Loucy (cell line): ENCODE data around the gene FAM186B.
A peak's percentile ranks its signal among the peaks of the same experiment; 100 is the strongest.

ENCODE experiments used
- H2AFZ ChIP-seq: fragments of 200-600 bp; sonication (generic); 2 replicates; pipeline ENCODE4 v1.6.0; 2016; ENCODE audit warnings: antibody characterized with exemption, mild to moderate bottlenecking, low read length, moderate library complexity
- H3F3A ChIP-seq: fragments of 200-600 bp; 2 replicates; pipeline ENCODE4 v1.6.0; 2016; ENCODE audit warnings: antibody characterized with exemption, low read depth, mild to moderate bottlenecking
- H3K27me3 ChIP-seq: fragments of 200-600 bp; sonication (generic); 2 replicates; pipeline ENCODE4 v1.6.1; 2014; ENCODE audit warnings: low read length, mild to moderate bottlenecking; ENCODE audit not compliant: insufficient read depth, poor library complexity, severe bottlenecking
- H3K36me3 ChIP-seq: fragments of 200-600 bp; sonication (generic); 2 replicates; pipeline ENCODE4 v1.6.1; 2016; ENCODE audit warnings: low read length; ENCODE audit not compliant: insufficient read depth
- H3K4me1 ChIP-seq: fragments of 200-600 bp; sonication (generic); 2 replicates; pipeline ENCODE4 v1.5.1; 2014; ENCODE audit warnings: low read length, mild to moderate bottlenecking; ENCODE audit not compliant: insufficient read depth, poor library complexity, severe bottlenecking
- H3K4me2 ChIP-seq: fragments of 200-600 bp; sonication (generic); 2 replicates; pipeline ENCODE4 v1.6.0; 2014; ENCODE audit warnings: antibody characterized with exemption, low read length, low read depth, mild to moderate bottlenecking; ENCODE audit not compliant: poor library complexity, severe bottlenecking
- H3K4me3 ChIP-seq: fragments of 200-600 bp; sonication (generic); 2 replicates; pipeline ENCODE4 v1.5.1; 2014; ENCODE audit warnings: low read length, mild to moderate bottlenecking, mixed read lengths; ENCODE audit not compliant: poor library complexity, severe bottlenecking
- H3K79me2 ChIP-seq: fragments of 200-600 bp; sonication (generic); 2 replicates; pipeline ENCODE4 v1.6.1; 2014; ENCODE audit warnings: low read length; ENCODE audit not compliant: insufficient read depth
- H3K9ac ChIP-seq: fragments of 200-600 bp; sonication (generic); 2 replicates; pipeline ENCODE4 v1.6.0; 2014; ENCODE audit warnings: mild to moderate bottlenecking, low read depth, low read length, moderate library complexity; ENCODE audit not compliant: poor library complexity, severe bottlenecking
- H3K9me2 ChIP-seq: fragments of 200-600 bp; sonication (generic); replicated peaks from 2 replicates; pipeline ENCODE4 v1.6.1; 2016; ENCODE audit warnings: low read depth, low read length, mixed read lengths
- H3K9me3 ChIP-seq: fragments of 200-600 bp; sonication (generic); 2 replicates; pipeline ENCODE4 v1.6.1; 2014; ENCODE audit warnings: mild to moderate bottlenecking, antibody characterized with exemption, low read length, low read depth; ENCODE audit not compliant: insufficient read depth
- H4K20me1 ChIP-seq: fragments of 200-600 bp; sonication (generic); 2 replicates; pipeline ENCODE4 v1.6.0; 2014; ENCODE audit warnings: antibody characterized with exemption, low read length, mild to moderate bottlenecking; ENCODE audit not compliant: insufficient read depth, poor library complexity, severe bottlenecking
- EZH2phosphoT487 ChIP-seq: fragments of 200-600 bp; IDR thresholded peaks from 2 replicates; pipeline ENCODE4 v1.6.1; 2018; ENCODE audit warnings: antibody characterized with exemption, mild to moderate bottlenecking, moderate library complexity, borderline replicate concordance
- TF ChIP-seq, protein P1 (sequence below): fragments of 200-600 bp; sonication (generic); conservative IDR thresholded peaks from 2 replicates; pipeline ENCODE4 v1.5.1; 2014; ENCODE audit warnings: mild to moderate bottlenecking, antibody characterized with exemption, low read length

Gene FAM186B

DNA sequence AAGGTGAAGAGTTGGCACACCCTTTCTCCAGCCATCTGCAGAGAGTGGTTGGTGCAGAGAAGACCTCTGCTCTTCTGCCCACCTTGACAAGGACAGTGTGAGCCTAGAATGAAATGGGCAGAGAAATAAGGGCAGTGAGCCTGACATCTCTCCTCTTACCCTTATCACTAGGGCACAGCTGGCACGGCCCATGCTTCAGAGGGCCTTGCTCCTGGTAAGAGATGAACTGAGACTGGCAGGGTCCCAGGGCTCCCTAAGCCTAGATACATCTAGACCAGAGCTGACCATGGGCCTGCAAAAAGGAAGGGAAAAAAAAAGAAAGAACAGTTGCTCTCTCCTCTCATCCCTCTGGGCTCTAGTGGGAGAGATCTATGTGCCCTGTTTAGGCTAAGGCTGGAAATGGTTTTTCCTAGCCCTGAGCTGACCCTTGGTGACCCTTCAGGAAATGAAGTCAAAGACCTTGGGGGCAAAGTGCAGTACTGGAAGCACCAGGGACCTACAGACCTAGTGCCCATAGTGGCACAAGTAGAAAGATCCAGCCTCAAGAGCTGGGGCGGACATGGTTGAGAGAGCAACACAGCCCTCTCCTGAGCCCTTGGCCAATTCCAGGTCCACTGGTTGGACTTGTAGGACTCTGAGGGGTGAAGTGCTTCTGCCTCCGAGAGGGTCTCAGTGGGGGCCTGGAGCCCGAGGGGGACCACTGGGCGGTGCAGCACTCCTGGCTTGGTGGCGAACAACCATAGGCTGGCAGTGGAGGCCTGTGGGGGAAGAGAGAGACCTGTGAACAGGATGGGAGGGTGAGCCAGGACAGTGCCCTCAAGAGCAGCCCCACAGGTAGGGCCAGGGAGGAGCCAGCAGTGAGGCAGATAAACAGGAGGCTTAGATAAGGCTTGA lies 40.0 kb upstream of the FAM186B start:
- peaks cover 40% of the 10 kb centered on the region; the same call in 1 of the 2 replicates for H3K36me3 ChIP-seq

DNA sequence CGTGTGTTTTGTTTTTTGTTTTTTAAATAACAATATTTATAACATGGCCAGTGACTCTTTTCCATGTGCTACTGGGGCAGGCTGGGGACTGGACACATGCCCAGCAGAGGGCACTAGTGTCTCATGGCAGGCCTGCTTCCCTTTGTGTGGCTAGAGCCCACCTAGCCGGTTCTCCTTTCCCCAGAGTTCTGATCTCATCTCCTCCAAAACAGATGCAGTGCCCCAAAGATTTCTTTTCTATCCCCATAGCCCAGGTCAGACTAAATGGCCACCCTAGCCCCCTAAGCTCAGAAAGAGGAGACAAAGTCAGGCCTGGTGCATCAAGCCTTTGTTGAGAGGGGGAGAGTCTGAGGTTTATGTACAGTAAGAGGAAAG lies 39.2 kb upstream of the FAM186B start:
- no peaks in the 10 kb centered on the region for H3F3A ChIP-seq
- no peaks in the 10 kb centered on the region for H3K9me2 ChIP-seq
- H3K4me1 ChIP-seq, result peaks cover 27% of the 10 kb centered on the region
- peak overlapping the region; percentile 30 for H3K4me2 ChIP-seq
- H3K9me3 ChIP-seq, result no peaks in the 10 kb centered on the region
- no peaks in the 10 kb centered on the region for H4K20me1 ChIP-seq
- H2AFZ ChIP-seq, result peak overlapping the region; percentile 66
- TF ChIP-seq, protein P1, sequence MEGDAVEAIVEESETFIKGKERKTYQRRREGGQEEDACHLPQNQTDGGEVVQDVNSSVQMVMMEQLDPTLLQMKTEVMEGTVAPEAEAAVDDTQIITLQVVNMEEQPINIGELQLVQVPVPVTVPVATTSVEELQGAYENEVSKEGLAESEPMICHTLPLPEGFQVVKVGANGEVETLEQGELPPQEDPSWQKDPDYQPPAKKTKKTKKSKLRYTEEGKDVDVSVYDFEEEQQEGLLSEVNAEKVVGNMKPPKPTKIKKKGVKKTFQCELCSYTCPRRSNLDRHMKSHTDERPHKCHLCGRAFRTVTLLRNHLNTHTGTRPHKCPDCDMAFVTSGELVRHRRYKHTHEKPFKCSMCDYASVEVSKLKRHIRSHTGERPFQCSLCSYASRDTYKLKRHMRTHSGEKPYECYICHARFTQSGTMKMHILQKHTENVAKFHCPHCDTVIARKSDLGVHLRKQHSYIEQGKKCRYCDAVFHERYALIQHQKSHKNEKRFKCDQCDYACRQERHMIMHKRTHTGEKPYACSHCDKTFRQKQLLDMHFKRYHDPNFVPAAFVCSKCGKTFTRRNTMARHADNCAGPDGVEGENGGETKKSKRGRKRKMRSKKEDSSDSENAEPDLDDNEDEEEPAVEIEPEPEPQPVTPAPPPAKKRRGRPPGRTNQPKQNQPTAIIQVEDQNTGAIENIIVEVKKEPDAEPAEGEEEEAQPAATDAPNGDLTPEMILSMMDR, result peak; percentile 99
- TF ChIP-seq EZH2phosphoT487, result no peak
- H3K36me3 ChIP-seq, result peaks cover 33% of the 10 kb centered on the region; the same call in 1 of the 2 replicates
- H3K4me3 ChIP-seq, result no peak overlapping the region
- H3K27me3 ChIP-seq, result no peaks in the 10 kb centered on the region
- H3K79me2 ChIP-seq, result no peaks in the 10 kb centered on the region
- H3K9ac ChIP-seq, result peak overlapping the region; percentile 55

More for the DNA sequence above, 40.0 kb upstream of the FAM186B start:
- Histone ChIP-seq H3K79me2 (no peaks in the 10 kb centered on the region), H2AFZ (no peak overlapping the region), H3K27me3 (no peaks in the 10 kb centered on the region), H3K9me3 (no peaks in the 10 kb centered on the region), H3K4me1 (peaks cover 27% of the 10 kb centered on the region), H3K4me3 (no peak overlapping the region), H3K4me2 (peak overlapping the region; percentile 30), H3F3A (no peaks in the 10 kb centered on the region), H4K20me1 (no peaks in the 10 kb centered on the region), H3K9ac (peak overlapping the region; percentile 55), H3K9me2 (no peaks in the 10 kb centered on the region)
- TF ChIP-seq, protein P1, result no peak
- TF ChIP-seq EZH2phosphoT487, result no peak

DNA sequence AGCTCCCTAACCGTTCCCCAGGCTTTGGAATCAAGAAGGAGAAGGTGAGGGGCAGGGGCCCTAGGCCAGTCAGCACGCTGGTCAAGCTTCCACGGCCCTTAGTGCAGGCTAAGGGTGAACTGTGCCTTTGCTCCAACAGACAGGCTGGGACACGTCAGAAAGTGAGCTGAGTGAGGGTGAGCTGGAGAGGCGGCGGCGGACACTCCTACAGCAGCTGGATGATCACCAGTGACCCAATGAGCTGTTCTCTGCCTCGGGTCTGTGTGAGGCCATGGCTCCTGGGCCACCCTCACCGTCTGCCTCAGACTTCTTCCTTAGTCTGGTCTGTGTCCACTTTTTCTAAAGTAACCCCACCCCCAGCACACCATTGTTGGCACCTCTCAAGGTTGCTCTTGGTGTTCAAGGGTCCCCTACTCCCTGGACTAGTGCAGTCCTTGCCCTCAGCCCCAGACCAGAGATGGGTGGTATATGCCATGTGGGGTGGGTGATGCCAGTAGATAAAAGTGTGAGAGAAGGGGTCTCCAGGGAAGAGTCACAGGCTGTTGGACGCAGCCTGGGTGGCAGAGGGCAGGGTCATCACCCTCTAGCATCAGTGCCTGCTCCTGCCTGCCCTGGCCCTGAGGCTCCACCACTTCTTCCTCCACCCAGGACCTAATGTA lies 38.7 kb upstream of the FAM186B start:
- no peak for TF ChIP-seq EZH2phosphoT487
- TF ChIP-seq, protein P1, result no peak

More for the DNA sequence above, 38.7 kb upstream of the FAM186B start:
- peaks cover 27% of the 10 kb centered on the region for H3K4me1 ChIP-seq
- H3K9me3 ChIP-seq, result no peaks in the 10 kb centered on the region
- no peaks in the 10 kb centered on the region for H3F3A ChIP-seq
- H4K20me1 ChIP-seq, result no peaks in the 10 kb centered on the region
- no peak overlapping the region for H2AFZ ChIP-seq
- H3K79me2 ChIP-seq, result no peaks in the 10 kb centered on the region
- no peak overlapping the region for H3K4me3 ChIP-seq
- no peaks in the 10 kb centered on the region for H3K9me2 ChIP-seq
- H3K4me2 ChIP-seq, result no peak overlapping the region
- no peak overlapping the region for H3K9ac ChIP-seq
- H3K27me3 ChIP-seq, result no peaks in the 10 kb centered on the region
- H3K36me3 ChIP-seq, result peaks cover 27% of the 10 kb centered on the region; the same call in 1 of the 2 replicates
